Hepatocyte (in vitro differentiated cells): ENCODE measurements around the gene ZDHHC11B.
"Not testable (repeated sequence)": the region's sequence is repeated elsewhere in the genome, so short reads cannot be mapped to it uniquely, and the experiment has no call there.

ENCODE experiments used
- EZH2 ChIP-seq: fragments of 200-600 bp; sonication (generic); IDR thresholded peaks from 2 replicates; pipeline ENCODE4 v1.6.1; 2016; ENCODE audit warnings: antibody characterized with exemption, mild to moderate bottlenecking, borderline replicate concordance
- EZH2phosphoT487 ChIP-seq: fragments of 200-600 bp; sonication (generic); IDR thresholded peaks from one replicate; pipeline ENCODE4 v1.6.1; 2018; ENCODE audit warnings: antibody characterized with exemption, mild to moderate bottlenecking, low read depth, moderate library complexity; ENCODE audit not compliant: unreplicated experiment, severe bottlenecking
- TF ChIP-seq, protein P1 (sequence below): fragments of 200-600 bp; sonication (generic); IDR thresholded peaks from 2 replicates; pipeline ENCODE4 v1.5.1; 2016; ENCODE audit warnings: antibody characterized with exemption, mild to moderate bottlenecking; ENCODE audit not compliant: poor library complexity

DNA sequence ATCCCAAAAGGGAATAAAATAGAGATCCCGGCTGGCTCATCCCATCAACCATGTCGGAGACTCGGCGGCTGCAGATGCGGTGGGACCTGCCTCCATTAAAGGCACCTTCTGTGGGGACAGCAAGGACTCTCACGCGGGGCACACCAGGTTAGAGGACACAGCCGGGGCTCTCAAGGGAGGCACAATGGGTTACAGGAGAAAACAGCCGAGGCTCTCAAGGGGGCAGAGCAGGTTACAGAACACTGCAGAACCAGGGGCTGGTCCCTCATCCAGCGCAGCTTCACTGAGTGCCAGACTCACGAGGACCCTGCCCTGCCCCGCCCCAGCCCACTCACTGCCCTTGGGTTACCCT, 98.4 kb downstream of the ZDHHC11B start:
- TF ChIP-seq, protein P1, sequence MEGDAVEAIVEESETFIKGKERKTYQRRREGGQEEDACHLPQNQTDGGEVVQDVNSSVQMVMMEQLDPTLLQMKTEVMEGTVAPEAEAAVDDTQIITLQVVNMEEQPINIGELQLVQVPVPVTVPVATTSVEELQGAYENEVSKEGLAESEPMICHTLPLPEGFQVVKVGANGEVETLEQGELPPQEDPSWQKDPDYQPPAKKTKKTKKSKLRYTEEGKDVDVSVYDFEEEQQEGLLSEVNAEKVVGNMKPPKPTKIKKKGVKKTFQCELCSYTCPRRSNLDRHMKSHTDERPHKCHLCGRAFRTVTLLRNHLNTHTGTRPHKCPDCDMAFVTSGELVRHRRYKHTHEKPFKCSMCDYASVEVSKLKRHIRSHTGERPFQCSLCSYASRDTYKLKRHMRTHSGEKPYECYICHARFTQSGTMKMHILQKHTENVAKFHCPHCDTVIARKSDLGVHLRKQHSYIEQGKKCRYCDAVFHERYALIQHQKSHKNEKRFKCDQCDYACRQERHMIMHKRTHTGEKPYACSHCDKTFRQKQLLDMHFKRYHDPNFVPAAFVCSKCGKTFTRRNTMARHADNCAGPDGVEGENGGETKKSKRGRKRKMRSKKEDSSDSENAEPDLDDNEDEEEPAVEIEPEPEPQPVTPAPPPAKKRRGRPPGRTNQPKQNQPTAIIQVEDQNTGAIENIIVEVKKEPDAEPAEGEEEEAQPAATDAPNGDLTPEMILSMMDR: not testable (repeated sequence)
- not testable (repeated sequence) for TF ChIP-seq EZH2, EZH2phosphoT487
